Naive thymus-derived CD4-positive, alpha-beta T cell (primary cell): ENCODE measurements around the gene TSHZ1. TPM values are rescaled to one million over a fixed set of nuclear protein-coding genes. Genes with fewer than 3 reads are reported as not detected.
A peak's percentile ranks its signal among the peaks of the same experiment; 100 is the strongest.

ENCODE experiments used
- ATAC-seq: fragments of 150-1000 bp; cut with Tn5 transposase; 2 replicates; pipeline ENCODE4 v1.10.0; 2021; ENCODE audit warnings: mild to moderate bottlenecking, moderate library complexity
- CTCF ChIA-PET: fragments of 350-600 bp; sonication (Branson Sonifier 250); formaldehyde crosslinking; loops from one replicate; lab custom pipeline; 2021; ENCODE audit warnings: antibody characterized with exemption; lab: Charles Lee
- POLR2A ChIA-PET: fragments of 350-600 bp; sonication (Branson Sonifier 250); formaldehyde crosslinking; loops from one replicate; lab custom pipeline; 2021; ENCODE audit warnings: antibody characterized with exemption, inconsistent platforms; lab: Charles Lee
- DNase-seq, 9 donors: peaks; one replicate each; pipeline versions ENCODE4 v3.0.0 to v3.0.0-alpha.2; 2020 to 2022; ENCODE audit warnings: mixed read lengths in 1 of 9
- H3K27ac ChIP-seq: one replicate; pipeline ENCODE4 v1.7.0; 2013; ENCODE audit warnings: mild to moderate bottlenecking, low read depth, low read length, moderate library complexity
- H3K27me3 ChIP-seq, 2 donors: one replicate each; pipeline ENCODE4 v1.7.0; 2013; ENCODE audit warnings: low read length in 2 of 2, mild to moderate bottlenecking in 2 of 2, moderate library complexity in 2 of 2; ENCODE audit not compliant: control insufficient read depth in 2 of 2, insufficient read depth in 2 of 2
- H3K36me3 ChIP-seq, 3 experiments: 1 replicate in 2 of 3; 2 replicates in 1 of 3; pipeline ENCODE4 v1.7.0; 2013; ENCODE audit warnings: low read length in 3 of 3, mild to moderate bottlenecking in 3 of 3, moderate library complexity in 1 of 3; ENCODE audit not compliant: insufficient read depth in 3 of 3, control insufficient read depth in 2 of 3
- H3K4me1 ChIP-seq, 2 donors: one replicate each; pipeline ENCODE4 v1.7.0; 2013; ENCODE audit warnings: low read length in 2 of 2, mild to moderate bottlenecking in 2 of 2, moderate library complexity in 1 of 2; ENCODE audit not compliant: control insufficient read depth in 2 of 2, insufficient read depth in 2 of 2
- H3K4me3 ChIP-seq: 2 replicates; pipeline ENCODE4 v1.7.0; 2013; ENCODE audit warnings: mild to moderate bottlenecking, low read length
- H3K9me3 ChIP-seq, 3 experiments: 1 replicate in 2 of 3; 2 replicates in 1 of 3; pipeline ENCODE4 v1.7.0; 2013; ENCODE audit warnings: low read length in 3 of 3; ENCODE audit not compliant: control insufficient read depth in 2 of 3
- H3K27ac Mint-ChIP-seq, 9 donors: one replicate each; pipeline ENCODE4 v1.8.0; 2020 to 2022; ENCODE audit warnings: mixed read lengths in 9 of 9, mild to moderate bottlenecking in 8 of 9, moderate library complexity in 5 of 9, inconsistent platforms in 2 of 9
- H3K27me3 Mint-ChIP-seq, 5 donors: one replicate each; pipeline ENCODE4 v1.8.0; 2021 to 2022; ENCODE audit warnings: mixed read lengths in 5 of 5, mild to moderate bottlenecking in 1 of 5
- H3K36me3 Mint-ChIP-seq, 5 donors: one replicate each; pipeline ENCODE4 v1.8.0; 2020 to 2022; ENCODE audit warnings: mixed read lengths in 5 of 5, mild to moderate bottlenecking in 3 of 5, inconsistent platforms in 1 of 5
- H3K4me1 Mint-ChIP-seq, 7 donors: one replicate each; pipeline ENCODE4 v1.8.0; 2020 to 2022; ENCODE audit warnings: mixed read lengths in 7 of 7, mild to moderate bottlenecking in 3 of 7, inconsistent platforms in 1 of 7
- H3K4me3 Mint-ChIP-seq, 10 donors: one replicate each; pipeline ENCODE4 v1.8.0; 2020 to 2022; ENCODE audit warnings: mild to moderate bottlenecking in 10 of 10, mixed read lengths in 10 of 10, moderate library complexity in 6 of 10, inconsistent platforms in 2 of 10
- H3K9me3 Mint-ChIP-seq, 11 donors: one replicate each; pipeline ENCODE4 v1.8.0; 2020 to 2022; ENCODE audit warnings: mixed read lengths in 11 of 11, mild to moderate bottlenecking in 4 of 11, inconsistent platforms in 1 of 11, moderate library complexity in 1 of 11
- intact Hi-C, 2 donors: fragments of 100-400 bp; cut with micrococcal nuclease; formaldehyde crosslinking; loops; one replicate each; pipeline ENCODE4 v1.15.1; 2023
- polyA plus RNA-seq, 2 donors: library from polyadenylated mRNA; unstranded; fragments of 300-500 nt; fragmentation: Illumina TruSeq; gene quantifications; one replicate each; pipeline ENCODE4 v1.2.3, GENCODE V29; 2021
- total RNA-seq, 6 experiments: library from RNA in 5 of 6; stranded (reverse) in 5 of 6; gene quantifications; 1 replicate in 5 of 6; 2 replicates in 1 of 6; pipeline ENCODE4 v1.2.3 and lab custom pipeline; 2021 to 2026

Gene TSHZ1
- total and polyA plus RNA-seq, 7 experiments from 2014 or later = 4.5 to 33.5 (median 23.4) TPM

GRCh38 chr18:75189696-75190095 is 20.9 kb upstream of the TSHZ1 start:
- intact Hi-C loops = no loop called here
- no peak overlapping the region for H3K4me3 Mint-ChIP-seq
- peaks cover 0 to 3% (median 0%) of the 10 kb centered on the region in 5 donors for H3K27me3 Mint-ChIP-seq
- ATAC-seq = no peak
- ChIA-PET POLR2A (no interaction called here), CTCF (no interaction called here)
- peaks cover 0 to 6% (median 3%) of the 10 kb centered on the region in 5 donors for H3K36me3 Mint-ChIP-seq
- DNase-seq = no peak
- no peaks in the 10 kb centered on the region for H3K4me1 ChIP-seq
- H3K4me3 ChIP-seq = no peak overlapping the region
- H3K27ac ChIP-seq = no peak overlapping the region
- no peaks in the 10 kb centered on the region for H3K27me3 ChIP-seq
- H3K36me3 ChIP-seq = no peaks in the 10 kb centered on the region
- peaks cover 0 to 28% (median 8%) of the 10 kb centered on the region in 7 donors for H3K4me1 Mint-ChIP-seq
- H3K27ac Mint-ChIP-seq = no peak overlapping the region
- no peaks in the 10 kb centered on the region for H3K9me3 ChIP-seq
- H3K9me3 Mint-ChIP-seq = peaks cover 0 to 6% (median 0%) of the 10 kb centered on the region in 11 donors

GRCh38 chr18:75192899-75193298 is 17.7 kb upstream of the TSHZ1 start:
- H3K9me3 ChIP-seq = no peaks in the 10 kb centered on the region
- ChIA-PET CTCF (no interaction called here), POLR2A (interaction anchor here (0.7 kb wide), 1 partner anchor 59 kb away, joined by 3 read pairs; no protein-coding TSS in a partner anchor)
- H3K27me3 ChIP-seq = no peaks in the 10 kb centered on the region
- Mint-ChIP-seq H3K9me3 (peaks cover 0 to 1% (median 0%) of the 10 kb centered on the region in 11 donors), H3K4me3 (no peak overlapping the region), H3K4me1 (peaks cover 0 to 55% (median 29%) of the 10 kb centered on the region in 7 donors), H3K27ac (no peak overlapping the region), H3K27me3 (no peaks in the 10 kb centered on the region), H3K36me3 (peaks cover 0 to 2% (median under 1%) of the 10 kb centered on the region in 5 donors)
- ATAC-seq = no peak
- DNase-seq = no peak
- H3K4me1 ChIP-seq = no peaks in the 10 kb centered on the region
- no peak overlapping the region for H3K27ac ChIP-seq
- no peaks in the 10 kb centered on the region for H3K36me3 ChIP-seq
- intact Hi-C loops = no loop called here
- no peak overlapping the region for H3K4me3 ChIP-seq

- Histone ChIP-seq H3K4me3 (no peak overlapping the region), H3K4me1 (no peaks in the 10 kb centered on the region), H3K36me3 (peaks cover 0 to 12% (median 3%) of the 10 kb centered on the region in 3 experiments), H3K27me3 (no peaks in the 10 kb centered on the region), H3K9me3 (no peaks in the 10 kb centered on the region), H3K27ac (no peak overlapping the region)
- Mint-ChIP-seq H3K4me1 (peaks cover 0 to 68% (median 48%) of the 10 kb centered on the region in 7 donors), H3K27ac (peak overlapping the region in 5 of 9 donors; percentile 36 to 67 (median 53)), H3K9me3 (no peaks in the 10 kb centered on the region), H3K27me3 (peaks cover 0 to 3% (median 0%) of the 10 kb centered on the region in 5 donors), H3K36me3 (peaks cover 0 to 26% (median 11%) of the 10 kb centered on the region in 5 donors), H3K4me3 (no peak overlapping the region)
- CTCF ChIA-PET = no interaction called here
- POLR2A ChIA-PET = interaction anchor here (1.1 to 1.2 kb wide), 2 partner anchors 8 to 50 kb away, joined by 3 read pairs; no protein-coding TSS in a partner anchor
- intact Hi-C loops = no loop called here
- ATAC-seq (no peak), DNase-seq (no peak)
Measured at GRCh38 chr18:75198036-75198435, 12.6 kb upstream of the TSHZ1 start.

GRCh38 chr18:75199327-75199726 is 11.3 kb upstream of the TSHZ1 start:
- no peak overlapping the region for H3K4me3 Mint-ChIP-seq
- peaks cover 0 to 26% (median 13%) of the 10 kb centered on the region in 5 donors for H3K36me3 Mint-ChIP-seq
- H3K9me3 ChIP-seq = no peaks in the 10 kb centered on the region
- peak overlapping the region in 5 of 9 donors; percentile 5 to 67 (median 46) for H3K27ac Mint-ChIP-seq
- H3K27me3 ChIP-seq = no peaks in the 10 kb centered on the region
- CTCF ChIA-PET = no interaction called here
- peaks cover 0 to 12% (median 3%) of the 10 kb centered on the region in 3 experiments for H3K36me3 ChIP-seq
- H3K4me1 ChIP-seq = no peaks in the 10 kb centered on the region
- peaks cover 0 to 55% (median 44%) of the 10 kb centered on the region in 7 donors for H3K4me1 Mint-ChIP-seq
- H3K4me3 ChIP-seq = no peak overlapping the region
- ATAC-seq (no peak), DNase-seq (no peak)
- POLR2A ChIA-PET = no interaction called here
- H3K27me3 Mint-ChIP-seq = peaks cover 0 to 7% (median 0%) of the 10 kb centered on the region in 5 donors
- intact Hi-C loops = no loop called here
- H3K27ac ChIP-seq = no peak overlapping the region
- no peaks in the 10 kb centered on the region for H3K9me3 Mint-ChIP-seq

- Histone ChIP-seq H3K27me3 (no peaks in the 10 kb centered on the region), H3K9me3 (no peaks in the 10 kb centered on the region), H3K4me1 (no peaks in the 10 kb centered on the region), H3K4me3 (no peak overlapping the region), H3K27ac (no peak overlapping the region), H3K36me3 (peaks cover 0 to 12% (median 3%) of the 10 kb centered on the region in 3 experiments)
- intact Hi-C loops = no loop called here
- ATAC-seq = no peak
- Mint-ChIP-seq H3K27ac (peak overlapping the region in 4 of 9 donors; percentile 32 to 67 (median 49)), H3K27me3 (peaks cover 0 to 11% (median 0%) of the 10 kb centered on the region in 5 donors), H3K4me3 (no peak overlapping the region), H3K36me3 (peaks cover 0 to 26% (median 13%) of the 10 kb centered on the region in 5 donors), H3K4me1 (peaks cover 2 to 49% (median 38%) of the 10 kb centered on the region in 7 donors), H3K9me3 (no peaks in the 10 kb centered on the region)
- CTCF ChIA-PET = no interaction called here
- DNase-seq = no peak
- POLR2A ChIA-PET = no interaction called here
Measured at GRCh38 chr18:75200071-75200470, 10.5 kb upstream of the TSHZ1 start.

GRCh38 chr18:75200605-75201280 is 9.9 kb upstream of the TSHZ1 start:
- CTCF ChIA-PET = interaction anchor here (1.6 kb wide), 1 partner anchor 44 kb away, joined by 4 read pairs; no protein-coding TSS in a partner anchor
- DNase-seq (no peak), ATAC-seq (no peak)
- H3K27me3 ChIP-seq = no peaks in the 10 kb centered on the region
- no peak overlapping the region for H3K27ac ChIP-seq
- Mint-ChIP-seq H3K4me1 (peaks cover 7 to 52% (median 44%) of the 10 kb centered on the region in 7 donors), H3K27me3 (peaks cover 0 to 18% (median 0%) of the 10 kb centered on the region in 5 donors), H3K4me3 (no peak overlapping the region), H3K27ac (peak overlapping the region in 5 of 9 donors; percentile 47 to 68 (median 53)), H3K36me3 (peaks cover 0 to 28% (median 13%) of the 10 kb centered on the region in 5 donors), H3K9me3 (no peaks in the 10 kb centered on the region)
- peaks cover 0 to 2% of the 10 kb centered on the region in 2 donors for H3K4me1 ChIP-seq
- no peak overlapping the region for H3K4me3 ChIP-seq
- H3K9me3 ChIP-seq = no peaks in the 10 kb centered on the region
- H3K36me3 ChIP-seq = peaks cover 0 to 12% (median 3%) of the 10 kb centered on the region in 3 experiments
- intact Hi-C loops = no loop called here
- POLR2A ChIA-PET = no interaction called here
